Measurements from ENCODE around the gene NLRP3.

DNA sequence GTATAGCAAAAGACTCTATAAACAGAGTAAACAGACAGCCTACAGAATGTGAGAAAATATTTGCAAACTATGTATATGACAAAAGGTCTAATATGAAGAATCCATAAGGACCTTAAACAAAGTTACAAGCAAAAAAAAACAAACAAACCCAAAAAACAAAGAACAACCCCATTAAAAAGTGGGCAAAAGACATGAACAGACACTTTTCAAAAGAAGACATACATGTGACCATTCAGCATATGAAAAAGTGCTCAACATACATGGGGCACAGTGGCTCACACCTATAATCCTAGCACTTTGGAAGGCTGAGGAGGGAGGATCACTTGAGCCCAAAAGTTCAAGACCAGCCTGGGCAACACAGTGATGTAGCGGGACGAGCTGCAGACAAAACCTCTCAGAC lies 59.8 kb downstream of the NLRP3 start:
- TF ChIP-seq POLR2AphosphoS5 (IDR thresholded peaks at IDR 0.05; ENCODE audit: low read depth, low read length) (no peak), POLR2A (IDR thresholded peaks at IDR 0.05; ENCODE audit: low read depth, low read length) (no peak)
